HG03045 (cell line): ENCODE measurements around the gene RALGPS1.

Source experiments
- ATAC-seq: cut with Tn5 transposase; IDR thresholded peaks from one replicate; pipeline ENCODE4 v1.9.1; 2021; ENCODE audit warnings: mild to moderate bottlenecking, moderate library complexity; ENCODE audit not compliant: unreplicated experiment

The RALGPS1 gene

DNA sequence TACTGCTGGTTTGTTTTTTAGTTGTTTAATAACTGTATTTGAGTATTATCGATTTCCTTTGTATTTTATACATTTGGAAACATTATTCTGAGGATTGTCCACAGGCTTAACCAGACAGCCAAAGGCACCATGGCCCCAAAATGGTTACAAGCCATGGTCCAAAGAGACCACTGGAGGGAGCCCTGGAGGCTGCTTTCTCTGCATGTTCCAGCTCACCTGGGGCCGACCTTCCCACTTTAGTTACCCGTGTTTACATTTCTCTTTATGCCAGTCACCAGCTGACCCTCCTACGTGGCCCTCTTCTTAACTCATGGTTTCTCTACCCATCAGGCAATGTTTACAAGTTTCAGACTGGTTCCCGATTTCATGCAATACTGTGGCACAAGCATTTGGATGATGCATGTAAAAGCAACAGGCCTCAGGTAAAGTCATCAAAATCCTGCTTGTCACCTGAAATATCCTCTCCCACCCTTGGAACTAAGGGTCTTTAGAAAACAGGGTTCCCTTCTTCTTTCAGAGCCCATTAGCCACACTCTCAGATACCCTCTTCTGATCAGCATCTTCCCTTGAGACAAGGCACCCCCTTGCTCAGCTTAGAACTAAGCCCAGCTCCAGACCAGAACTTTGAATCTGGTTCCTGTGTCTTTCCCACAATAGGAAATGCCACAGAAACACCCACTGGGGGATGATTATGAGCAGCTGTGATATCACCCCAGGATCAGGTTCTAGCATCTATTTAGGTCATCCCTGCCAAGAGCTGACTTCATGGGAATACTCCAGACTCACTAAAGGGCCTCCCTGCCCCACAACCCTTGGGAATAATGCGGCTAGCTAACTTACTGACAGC is 300.1 kb downstream of the RALGPS1 start:
- ATAC-seq: no peak

DNA sequence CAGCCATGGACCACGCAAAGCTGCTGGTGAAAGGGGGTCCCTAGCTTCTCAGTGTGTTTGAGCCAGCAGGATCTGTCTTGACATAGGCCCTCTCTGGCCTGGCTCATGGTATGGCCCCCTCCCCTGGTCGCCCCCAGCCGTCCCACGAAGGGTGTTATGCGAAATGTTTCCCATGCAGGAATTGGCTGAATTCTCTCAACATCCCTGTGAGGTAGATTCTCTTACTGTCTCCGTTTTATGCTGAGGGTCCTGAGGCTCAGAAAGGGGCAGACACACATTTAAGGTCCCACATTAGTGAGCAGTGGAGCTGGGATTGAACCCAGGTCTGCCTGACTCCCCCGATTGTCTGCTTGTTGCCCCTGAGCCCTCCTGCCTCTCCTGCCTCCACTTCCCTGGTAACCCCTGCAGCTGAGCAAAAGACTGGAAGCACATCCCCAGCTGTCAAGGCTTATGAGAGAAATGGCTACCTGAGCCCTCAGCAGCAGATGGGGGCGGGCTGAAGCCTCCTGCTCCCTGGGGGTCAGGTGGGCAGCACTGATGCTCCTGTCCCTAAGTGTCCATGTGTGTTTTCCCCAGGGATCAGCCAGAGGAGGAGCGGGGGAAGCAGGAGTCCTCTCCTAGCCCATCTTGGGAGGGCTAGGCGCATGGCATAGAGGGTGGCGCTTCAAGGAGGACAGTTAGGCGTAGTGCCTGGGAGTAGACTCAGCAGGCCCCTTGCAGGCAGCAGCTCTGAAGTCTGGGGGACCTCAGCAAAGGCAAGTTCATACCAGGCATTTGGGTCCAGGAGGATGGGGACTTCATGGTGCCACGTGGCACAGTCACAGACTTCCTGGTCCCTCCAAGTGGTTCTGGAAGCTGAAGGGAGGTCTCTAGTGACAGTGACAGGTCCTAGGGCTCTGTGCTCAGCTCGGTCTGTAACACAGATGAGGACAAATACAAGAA is 301.0 kb downstream of the RALGPS1 start:
- no peak for ATAC-seq

DNA sequence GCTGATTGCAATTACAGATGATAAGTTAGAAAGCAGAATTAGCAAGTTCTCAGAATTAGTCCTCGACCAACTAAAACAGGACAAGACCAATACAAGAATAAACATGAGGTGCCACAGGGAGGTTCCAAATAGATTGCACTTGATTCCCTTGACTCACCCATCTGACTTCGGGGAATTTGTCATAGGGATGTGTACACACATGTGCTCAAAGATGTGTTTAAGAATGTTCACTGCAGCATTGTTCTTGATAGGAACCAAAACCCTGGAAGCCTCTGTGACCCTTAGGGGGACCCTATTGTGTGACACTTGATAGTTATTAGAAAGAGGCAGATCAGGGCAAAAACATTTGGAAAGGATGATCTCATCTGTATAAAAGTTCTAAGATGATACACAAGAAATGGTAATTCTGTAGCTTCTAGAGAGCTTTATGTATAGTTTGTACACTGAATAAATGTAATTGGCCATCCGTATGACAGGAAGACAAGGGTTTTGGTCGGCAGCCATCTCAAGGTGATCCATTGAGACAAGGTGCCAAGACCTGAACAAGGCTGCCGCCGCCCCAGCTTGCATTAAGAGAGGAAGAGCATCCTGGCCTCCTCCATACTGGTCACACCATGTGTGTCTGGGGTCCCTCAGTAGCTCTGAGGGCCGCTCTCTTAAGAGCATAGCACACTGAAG is 301.8 kb downstream of the RALGPS1 start:
- no peak for ATAC-seq

DNA sequence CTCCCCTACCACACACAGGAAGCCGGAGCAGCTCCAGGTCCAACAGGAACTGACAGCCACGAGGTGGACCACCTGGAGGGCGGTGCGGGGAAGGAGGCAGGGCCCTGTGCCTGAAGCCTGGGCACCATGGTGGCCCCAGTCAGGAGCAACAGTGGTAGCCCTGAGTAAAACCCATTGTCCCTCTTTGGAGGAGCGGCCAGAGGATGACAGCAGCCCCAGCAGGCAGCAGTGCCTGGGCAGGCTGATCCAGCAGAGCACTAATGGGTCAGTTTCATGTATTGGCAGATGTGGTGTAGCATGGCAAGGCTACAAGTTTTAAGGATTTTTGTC is 302.3 kb downstream of the RALGPS1 start:
- no peak for ATAC-seq

DNA sequence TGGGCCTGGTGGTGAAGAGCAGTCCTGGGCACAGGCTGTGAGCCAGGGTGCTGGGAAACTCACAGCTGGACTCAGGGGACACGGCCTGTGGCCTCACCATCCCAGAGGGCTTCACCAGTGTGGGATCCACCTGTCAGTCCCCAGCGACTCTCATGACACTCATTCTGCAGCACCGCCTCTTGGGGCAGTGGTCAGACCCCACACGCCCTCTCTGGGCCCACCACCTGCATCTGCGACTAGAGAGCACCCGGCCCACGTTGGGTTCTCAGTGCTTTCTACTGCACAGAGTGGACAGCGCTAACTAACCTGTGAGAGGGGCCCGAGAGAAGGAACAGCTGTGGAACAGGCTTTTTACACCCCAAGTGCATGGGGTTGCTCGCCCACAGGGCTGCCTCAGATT is 304.2 kb downstream of the RALGPS1 start:
- ATAC-seq: no peak

DNA sequence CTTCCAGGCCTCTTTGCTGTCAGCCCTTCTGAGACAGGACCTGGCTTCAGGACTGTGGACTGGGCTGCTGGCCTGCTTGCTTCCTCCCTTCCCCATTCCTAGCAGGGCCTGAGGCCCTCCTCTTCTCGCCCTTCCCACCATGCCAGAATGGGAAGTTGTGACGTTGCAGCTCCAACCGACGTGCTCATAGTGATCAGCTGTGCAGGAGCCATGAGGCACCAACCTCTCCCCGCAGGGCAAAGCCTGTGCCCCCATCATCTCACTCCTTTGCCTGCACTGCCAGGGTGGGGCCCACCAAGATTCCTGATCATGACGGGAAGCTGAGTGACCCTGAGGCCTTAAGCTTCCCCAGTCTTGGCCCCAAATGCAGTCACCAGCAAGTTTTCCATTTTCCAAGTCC is 304.9 kb downstream of the RALGPS1 start:
- no peak for ATAC-seq

DNA sequence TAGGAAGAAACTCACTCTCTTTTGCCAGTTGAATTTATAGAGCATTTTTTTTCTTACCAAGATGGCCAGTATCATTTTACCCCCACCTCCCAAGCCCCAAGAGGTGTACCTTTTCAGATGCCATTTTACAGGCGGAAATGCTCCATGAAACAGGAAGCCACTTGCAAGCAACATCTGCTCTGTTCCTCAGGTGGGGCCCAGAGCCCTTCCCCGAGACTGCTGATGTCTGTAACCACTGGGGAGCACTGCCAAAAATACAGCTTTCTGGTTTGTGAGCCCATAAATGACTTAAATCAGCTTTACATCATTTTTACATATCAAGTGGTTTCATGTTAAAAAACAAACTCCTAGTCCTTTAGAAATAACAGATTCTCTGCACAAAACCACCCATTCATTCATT is 307.1 kb downstream of the RALGPS1 start:
- ATAC-seq: no peak

DNA sequence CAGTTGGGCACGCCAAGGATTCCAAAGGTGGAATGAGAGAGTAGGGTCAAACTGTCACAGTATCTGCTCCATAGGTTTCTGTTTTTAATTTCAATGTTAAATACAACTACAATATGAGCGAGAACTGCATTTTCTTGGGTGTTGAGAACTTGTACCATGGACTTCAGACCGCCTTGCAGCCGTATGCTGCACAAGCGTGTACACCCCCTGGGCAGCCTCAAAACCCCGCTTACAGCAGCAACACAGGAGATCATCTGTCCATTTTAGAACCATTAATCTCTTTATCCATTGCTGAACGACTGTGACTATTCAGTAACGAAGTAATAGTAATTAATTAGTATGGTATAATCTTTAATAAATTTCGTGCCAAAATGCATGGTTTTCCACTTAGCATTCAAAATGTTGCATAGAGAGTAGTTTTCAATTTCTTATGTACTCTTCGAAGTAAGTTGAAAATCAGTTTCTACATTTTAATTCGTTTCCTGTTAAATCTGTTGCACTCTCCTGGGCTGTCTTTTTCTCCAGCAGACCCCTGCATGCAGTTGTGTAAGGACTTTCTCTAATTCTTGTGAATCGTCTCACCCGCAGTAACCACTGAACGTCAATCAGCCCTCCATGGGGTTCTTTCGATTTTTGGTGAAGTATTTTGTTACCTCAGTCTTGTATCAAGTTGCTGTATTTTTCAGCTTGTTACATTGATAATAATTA is 308.0 kb downstream of the RALGPS1 start:
- ATAC-seq: no peak

DNA sequence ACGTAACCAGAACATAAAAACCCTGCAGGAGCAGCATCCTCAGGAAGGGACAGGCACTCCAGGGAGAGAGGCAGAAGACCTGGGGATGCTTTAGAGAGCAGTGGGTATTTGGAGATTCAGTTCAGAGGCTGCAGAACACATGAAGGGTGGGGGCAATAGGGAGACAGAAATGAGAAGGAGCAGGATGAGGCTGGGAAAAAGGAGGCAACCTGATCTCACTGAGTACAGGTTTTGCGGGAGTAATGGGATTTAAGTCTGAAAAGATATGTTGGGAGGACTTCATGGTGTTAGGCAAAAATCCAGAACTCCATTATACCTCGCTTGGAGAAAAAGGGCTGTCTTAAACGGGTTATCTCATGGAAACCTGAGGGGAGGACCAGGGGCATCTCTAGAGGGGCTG is 308.7 kb downstream of the RALGPS1 start:
- no peak for ATAC-seq

DNA sequence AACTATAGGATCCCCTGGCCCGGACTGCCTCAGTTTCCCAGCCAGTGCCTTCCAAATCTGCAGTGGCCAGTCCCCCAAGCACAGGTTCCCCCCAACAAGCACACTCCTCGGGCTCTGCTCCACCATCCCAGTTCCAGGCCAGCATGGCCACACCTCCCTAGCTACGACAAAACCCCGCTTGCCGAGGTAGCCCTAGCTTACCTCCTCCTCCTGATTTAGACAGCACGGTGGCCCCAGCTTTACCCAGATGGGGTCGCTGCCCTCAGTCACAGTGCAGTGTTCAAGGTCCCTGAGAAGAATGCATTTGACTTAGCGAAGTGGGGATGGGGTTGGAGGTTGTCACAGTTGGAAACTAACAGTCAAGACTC is 309.2 kb downstream of the RALGPS1 start:
- no peak for ATAC-seq

DNA sequence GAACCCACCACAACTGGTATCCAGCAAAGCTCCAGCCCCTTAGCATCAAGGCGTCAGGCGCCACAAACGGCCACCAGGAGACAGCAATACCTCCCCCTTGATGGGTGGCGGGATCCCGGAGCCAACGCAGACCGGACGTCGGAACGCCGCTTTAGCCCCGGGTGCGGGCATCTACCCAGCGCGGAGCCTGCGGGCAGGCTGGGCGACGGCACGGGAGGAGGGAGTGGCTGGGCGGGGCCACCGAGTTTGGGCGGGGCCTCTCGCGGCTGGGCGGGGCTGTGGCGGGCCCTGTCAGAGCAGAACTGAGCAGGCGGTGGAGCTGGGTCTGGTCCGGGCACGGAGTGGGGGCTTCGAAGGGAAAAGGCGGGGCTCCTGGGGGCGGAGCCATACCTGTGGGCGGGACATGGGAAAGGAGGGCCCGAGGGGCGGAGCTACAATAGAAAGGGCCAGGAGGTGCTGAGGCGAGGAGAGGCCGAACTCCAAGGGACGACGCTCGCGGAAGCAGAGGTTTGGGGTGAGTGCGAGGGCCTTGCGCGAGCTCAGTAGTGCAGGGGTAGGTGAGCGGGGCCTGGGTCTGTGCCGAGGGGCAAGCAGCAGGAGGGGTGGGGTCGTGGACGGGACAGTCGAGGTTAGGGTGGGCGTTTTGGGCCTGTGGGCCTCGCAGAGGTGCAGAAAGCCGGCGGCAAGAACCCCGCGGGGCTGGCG is 309.7 kb downstream of the RALGPS1 start:
- ATAC-seq: peak; percentile 58

DNA sequence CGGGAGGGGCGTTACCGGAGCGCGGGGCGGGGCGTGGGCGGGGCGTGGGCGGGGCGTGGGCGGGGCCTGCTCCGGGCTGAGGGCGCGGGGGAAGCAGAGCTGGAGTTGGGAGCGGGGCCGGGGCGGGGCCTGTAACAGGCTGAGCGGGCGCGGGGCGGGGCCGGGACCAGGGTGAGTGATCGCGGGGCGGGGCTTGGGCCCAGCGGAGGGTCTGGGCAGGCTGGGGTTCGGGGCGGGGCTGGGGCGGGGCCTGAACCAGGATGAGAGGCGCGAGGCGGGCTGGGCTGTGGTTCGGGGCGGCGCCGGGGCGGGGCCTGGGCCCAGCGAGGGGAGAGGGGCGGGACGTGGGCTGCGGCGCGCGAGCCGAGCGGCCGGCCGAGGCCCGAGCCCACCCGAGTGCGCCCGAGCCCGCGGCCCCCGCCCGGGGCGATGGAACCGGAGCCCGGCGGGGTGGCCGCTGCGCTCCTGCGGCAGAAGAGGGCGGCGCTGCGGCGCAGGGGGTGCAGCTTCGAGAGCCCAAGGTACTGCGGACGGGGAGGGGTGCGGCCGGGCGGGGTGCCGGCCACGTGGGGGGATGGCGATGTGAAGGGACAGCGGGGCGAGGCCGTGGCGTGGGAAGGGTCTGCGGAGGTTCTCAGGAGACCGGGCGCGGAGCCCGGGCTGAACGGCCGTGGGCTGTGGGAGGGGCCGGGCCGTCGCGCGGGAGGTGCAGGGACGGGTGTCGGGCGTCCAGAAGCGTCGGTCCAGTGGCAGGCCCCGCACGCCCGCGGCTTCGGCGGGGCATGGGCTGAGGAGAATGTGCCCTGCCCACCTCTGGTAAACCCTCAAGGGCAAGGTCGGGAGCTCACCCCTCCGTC is 310.5 kb downstream of the RALGPS1 start:
- ATAC-seq: peak; percentile 49

DNA sequence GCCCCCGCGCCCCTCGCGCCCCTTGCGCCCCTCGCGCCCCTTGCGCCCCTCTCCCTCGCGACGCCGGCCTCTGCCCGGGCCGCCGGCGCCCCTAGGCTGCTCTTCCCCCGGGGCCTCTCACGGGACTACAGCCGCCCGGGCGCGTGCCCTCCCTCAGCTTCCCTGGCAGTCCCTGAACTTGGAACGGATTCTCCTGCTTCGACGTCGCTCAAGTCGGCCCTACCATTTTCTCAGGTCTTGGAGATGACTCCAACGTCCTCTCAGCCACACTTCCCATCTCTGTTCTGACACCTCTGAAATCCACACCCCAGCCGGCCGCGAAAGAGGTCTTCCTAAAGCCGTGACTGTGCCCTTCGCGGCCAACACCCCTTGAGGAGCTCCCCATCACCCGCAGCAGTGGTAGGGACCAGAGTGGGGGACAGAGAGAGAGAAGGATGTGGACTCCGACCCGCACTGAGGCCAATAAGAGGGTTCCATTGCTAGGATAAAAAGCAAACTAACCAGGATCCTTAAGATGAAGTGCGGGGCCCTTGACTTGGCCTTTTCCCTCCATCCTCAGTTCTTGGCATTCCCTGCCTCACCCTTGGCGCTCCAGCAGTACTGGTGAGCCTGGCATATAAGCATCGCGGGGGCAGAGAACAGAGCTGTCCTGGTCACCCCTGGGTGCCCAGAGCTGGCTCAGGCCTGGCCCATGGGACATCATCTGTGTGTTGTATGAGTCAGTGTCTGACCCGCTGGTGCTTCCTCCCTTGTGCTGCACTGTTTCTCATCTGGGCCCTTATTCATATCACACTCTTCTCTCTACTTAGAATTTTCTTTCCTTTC is 311.4 kb downstream of the RALGPS1 start:
- no peak for ATAC-seq

DNA sequence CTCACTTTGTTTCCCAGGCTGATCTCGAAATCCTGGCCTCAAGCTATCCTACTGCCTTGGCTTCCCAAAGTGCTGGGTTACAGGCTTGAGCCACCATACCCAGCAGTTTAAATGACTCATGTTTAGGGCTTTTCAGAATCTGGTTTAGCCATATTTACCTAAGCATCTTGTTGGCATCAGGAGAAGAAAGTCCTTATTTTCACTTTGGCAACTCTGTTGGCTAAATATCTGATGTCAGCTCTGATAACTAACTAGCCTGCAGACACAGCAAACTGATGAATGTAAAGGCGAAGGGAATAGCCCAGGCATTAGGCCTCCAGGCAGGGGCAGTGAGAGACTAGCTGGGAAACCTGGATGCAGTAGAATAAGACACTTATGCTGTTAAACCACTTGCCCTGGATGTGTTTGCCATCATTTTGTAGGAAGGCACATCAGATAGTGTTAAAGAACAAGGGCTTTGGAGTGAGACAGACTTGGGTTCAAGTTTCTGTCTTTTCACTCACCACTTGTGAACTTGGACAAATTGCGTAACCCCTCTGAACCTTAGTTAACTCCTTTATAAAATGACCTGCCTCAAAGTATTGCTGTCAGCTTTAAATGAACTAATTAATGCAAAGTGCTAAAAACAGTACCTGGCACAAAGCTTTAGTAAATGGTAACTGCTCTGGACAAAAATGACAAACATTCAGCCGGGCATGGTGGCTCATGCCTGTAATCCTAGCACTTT is 315.3 kb downstream of the RALGPS1 start:
- no peak for ATAC-seq

DNA sequence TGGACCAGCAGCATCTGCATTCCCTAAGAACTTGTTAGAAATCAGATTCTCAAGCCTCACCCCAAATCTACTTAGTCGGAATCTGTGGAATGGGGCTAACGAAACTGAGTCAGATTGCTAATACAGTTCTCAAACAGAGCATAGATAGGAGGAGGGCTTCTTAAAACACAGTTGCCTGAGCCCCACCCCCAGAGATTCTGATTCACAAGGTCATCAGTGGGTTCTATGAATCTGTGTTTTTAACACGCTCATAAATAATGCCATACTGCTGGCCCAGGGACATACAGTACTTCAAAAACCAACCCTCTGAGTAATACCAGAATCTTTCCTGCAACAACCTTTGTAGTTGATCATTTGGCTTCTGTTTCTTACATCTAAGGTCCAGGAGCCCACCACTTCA is 317.1 kb downstream of the RALGPS1 start:
- no peak for ATAC-seq

DNA sequence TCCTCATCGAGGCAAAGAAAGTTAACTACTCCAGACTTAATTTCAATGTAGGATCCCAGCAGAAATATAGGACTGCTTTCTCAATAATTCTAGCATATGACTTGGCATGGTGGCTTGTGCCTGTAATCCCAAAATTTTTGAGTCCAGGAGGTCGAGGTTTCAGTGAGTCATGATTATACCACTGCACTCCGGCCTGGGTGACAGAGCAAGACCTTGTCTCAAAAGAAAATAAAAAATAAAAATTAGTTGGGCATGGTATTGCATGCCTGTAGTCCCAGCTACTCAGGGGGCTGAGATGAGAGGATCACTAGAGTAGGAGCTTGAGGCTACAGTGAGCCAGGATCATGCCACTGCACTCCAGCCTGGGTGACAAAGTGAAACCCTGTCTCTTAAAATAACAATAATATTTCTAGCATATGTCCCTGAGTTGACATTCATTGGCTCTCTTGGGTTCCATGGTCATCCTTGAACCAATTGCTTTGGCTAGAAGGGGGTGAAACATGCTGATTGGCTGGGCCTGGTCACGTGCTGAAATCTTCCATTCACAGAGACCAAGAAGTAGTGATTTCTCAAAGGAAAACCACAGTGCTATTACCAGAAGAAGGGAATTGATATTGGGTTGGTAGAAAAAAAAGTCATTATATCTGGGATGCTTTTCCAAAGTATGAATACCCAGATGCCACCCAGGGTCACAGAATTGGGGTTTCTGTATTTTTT is 318.4 kb downstream of the RALGPS1 start:
- ATAC-seq: no peak

DNA sequence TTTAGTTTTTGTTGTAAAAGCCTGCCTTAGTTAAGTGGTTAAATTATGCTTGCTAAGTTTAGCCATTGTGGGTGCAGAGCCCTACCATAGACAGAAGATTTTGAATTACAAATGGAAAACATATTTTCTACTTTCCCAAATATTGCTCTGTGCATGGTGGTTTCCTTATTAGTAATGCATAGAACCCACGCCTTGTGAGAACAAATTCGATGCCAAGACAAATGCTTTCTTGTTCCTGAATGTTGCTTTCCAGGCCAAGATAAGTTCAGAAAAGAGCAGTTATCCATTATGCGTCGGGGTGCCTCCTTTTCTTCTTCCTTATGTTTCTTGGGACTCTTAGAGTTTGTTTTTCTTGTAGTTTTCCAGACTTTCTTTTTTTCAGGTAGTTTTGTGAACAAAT is 319.0 kb downstream of the RALGPS1 start:
- no peak for ATAC-seq
